Panc1 (cell line): Measurements from ENCODE around the gene CDKN1A. TPM values are rescaled to one million over a fixed set of nuclear protein-coding genes. Genes with fewer than 3 reads are reported as not detected.

ENCODE experiments used
- ATAC-seq: fragments of 200-7000 bp; cut with Tn5 transposase; 2 replicates; pipeline ENCODE4 v1.9.1; 2020; ENCODE audit warnings: mild to moderate bottlenecking, moderate library complexity
- BruUV-seq: library from RNA; stranded (reverse); fragments of 400-500 nt; replicated peaks from 2 replicates; lab custom pipeline; 2021; lab: Mats Ljungman, UMichigan
- CTCF ChIA-PET: fragments of 300-600 bp; sonication (Branson Sonifier 250); formaldehyde crosslinking; loops from one replicate; lab custom pipeline; 2022; ENCODE audit warnings: antibody characterized with exemption; lab: Charles Lee
- POLR2A ChIA-PET: fragments of 300-600 bp; sonication (Branson Sonifier 250); formaldehyde crosslinking; loops from one replicate; lab custom pipeline; 2022; ENCODE audit warnings: antibody characterized with exemption; lab: Charles Lee
- DNase-seq: peaks from one replicate; pipeline ENCODE4 v3.0.0-alpha.2; 2010; ENCODE audit warnings: low read depth, low spot score
- H3K27ac ChIP-seq: 2 replicates; pipeline ENCODE4 v1.5.1; 2011; ENCODE audit warnings: mild to moderate bottlenecking, low read length, inconsistent platforms
- H3K27me3 ChIP-seq: fragments of 200-500 bp; sonication (Bioruptor generic); 2 replicates; pipeline ENCODE4 v1.6.0; 2014; ENCODE audit warnings: low read length, inconsistent platforms; ENCODE audit not compliant: control insufficient read depth, insufficient read depth
- H3K36me3 ChIP-seq: fragments of 200-500 bp; sonication (Bioruptor generic); 2 replicates; pipeline ENCODE4 v1.5.1; 2014; ENCODE audit warnings: inconsistent platforms, mild to moderate bottlenecking, low read length, moderate library complexity; ENCODE audit not compliant: control insufficient read depth, insufficient read depth
- H3K4me1 ChIP-seq: 2 replicates; pipeline ENCODE4 v1.5.1; 2011; ENCODE audit warnings: inconsistent platforms, mild to moderate bottlenecking, low read length, moderate library complexity; ENCODE audit not compliant: control insufficient read depth, insufficient read depth
- H3K4me3 ChIP-seq, 2 experiments: 2 replicates each; pipeline ENCODE4 v1.5.1; 2011 to 2012; ENCODE audit warnings: low read depth in 2 of 2, low read length in 2 of 2, mild to moderate bottlenecking in 2 of 2, inconsistent platforms in 1 of 2, moderate library complexity in 1 of 2
- H3K9me3 ChIP-seq: fragments of 200-500 bp; sonication (Bioruptor generic); 2 replicates; pipeline ENCODE4 v1.5.1; 2014; ENCODE audit warnings: low read depth, mild to moderate bottlenecking, inconsistent platforms, low read length, moderate library complexity; ENCODE audit not compliant: control insufficient read depth, insufficient read depth
- CTCF ChIP-seq: fragments of 450-650 bp; IDR thresholded peaks from 2 replicates; pipeline ENCODE4 v1.5.1; 2017; ENCODE audit warnings: mild to moderate bottlenecking
- POLR2AphosphoS5 ChIP-seq: IDR thresholded peaks from 2 replicates; pipeline ENCODE4 v1.6.1; 2012; ENCODE audit warnings: mild to moderate bottlenecking, low read depth, low read length, moderate library complexity
- SIN3A ChIP-seq: IDR thresholded peaks from 2 replicates; pipeline ENCODE4 v1.6.1; 2012; ENCODE audit warnings: low read depth, mild to moderate bottlenecking, low read length, moderate library complexity, borderline replicate concordance; ENCODE audit not compliant: insufficient read depth
- TCF7L2 ChIP-seq: IDR thresholded peaks from 2 replicates; pipeline ENCODE4 v1.6.1; 2011; ENCODE audit warnings: mild to moderate bottlenecking, low read depth, low read length, inconsistent platforms
- in situ Hi-C: cut with HindIII; loops from 2 replicates; pipeline ENCODE4 v1.10.0; 2016; ENCODE audit warnings: low sequenced_read_pairs, low pct_unique_long_range_greater_than_20kb
- intact Hi-C: fragments of 100-400 bp; cut with micrococcal nuclease; formaldehyde crosslinking; loops from one replicate; pipeline ENCODE4 v1.10.0; 2022; ENCODE audit not compliant: unreplicated experiment
- total RNA-seq: library from RNA; stranded (reverse); gene quantifications from one replicate; pipeline ENCODE4 v1.2.1, GENCODE V29; 2021; ENCODE audit not compliant: unreplicated experiment
- TF ChIP-seq, protein P1 (sequence below), 2 experiments: IDR thresholded peaks; 2 replicates each; pipeline ENCODE4 v1.6.1; 2011 to 2012; ENCODE audit warnings: low read depth in 2 of 2, control low read depth in 1 of 2, low read length in 1 of 2, mild to moderate bottlenecking in 1 of 2, moderate library complexity in 1 of 2; ENCODE audit not compliant: insufficient read depth in 1 of 2

Gene CDKN1A
- total RNA-seq, 1 experiment from 2014 or later, result 46.2 TPM

- no peak overlapping the region for H3K27ac ChIP-seq
- no peaks in the 10 kb centered on the region for H3K27me3 ChIP-seq
- ChIA-PET POLR2A (no interaction called here), CTCF (interaction anchor here (0.5 to 0.8 kb wide), 2 partner anchors 8 to 12 kb away, joined by 3 read pairs; no protein-coding TSS in a partner anchor)
- H3K4me3 ChIP-seq, result no peak overlapping the region
- BruUV-seq, result no TSS peak
- H3K36me3 ChIP-seq, result no peaks in the 10 kb centered on the region; the same call in 1 of the 2 replicates
- peaks cover 16% of the 10 kb centered on the region for H3K4me1 ChIP-seq
- no peak for TF ChIP-seq TCF7L2
- TF ChIP-seq, protein P1, sequence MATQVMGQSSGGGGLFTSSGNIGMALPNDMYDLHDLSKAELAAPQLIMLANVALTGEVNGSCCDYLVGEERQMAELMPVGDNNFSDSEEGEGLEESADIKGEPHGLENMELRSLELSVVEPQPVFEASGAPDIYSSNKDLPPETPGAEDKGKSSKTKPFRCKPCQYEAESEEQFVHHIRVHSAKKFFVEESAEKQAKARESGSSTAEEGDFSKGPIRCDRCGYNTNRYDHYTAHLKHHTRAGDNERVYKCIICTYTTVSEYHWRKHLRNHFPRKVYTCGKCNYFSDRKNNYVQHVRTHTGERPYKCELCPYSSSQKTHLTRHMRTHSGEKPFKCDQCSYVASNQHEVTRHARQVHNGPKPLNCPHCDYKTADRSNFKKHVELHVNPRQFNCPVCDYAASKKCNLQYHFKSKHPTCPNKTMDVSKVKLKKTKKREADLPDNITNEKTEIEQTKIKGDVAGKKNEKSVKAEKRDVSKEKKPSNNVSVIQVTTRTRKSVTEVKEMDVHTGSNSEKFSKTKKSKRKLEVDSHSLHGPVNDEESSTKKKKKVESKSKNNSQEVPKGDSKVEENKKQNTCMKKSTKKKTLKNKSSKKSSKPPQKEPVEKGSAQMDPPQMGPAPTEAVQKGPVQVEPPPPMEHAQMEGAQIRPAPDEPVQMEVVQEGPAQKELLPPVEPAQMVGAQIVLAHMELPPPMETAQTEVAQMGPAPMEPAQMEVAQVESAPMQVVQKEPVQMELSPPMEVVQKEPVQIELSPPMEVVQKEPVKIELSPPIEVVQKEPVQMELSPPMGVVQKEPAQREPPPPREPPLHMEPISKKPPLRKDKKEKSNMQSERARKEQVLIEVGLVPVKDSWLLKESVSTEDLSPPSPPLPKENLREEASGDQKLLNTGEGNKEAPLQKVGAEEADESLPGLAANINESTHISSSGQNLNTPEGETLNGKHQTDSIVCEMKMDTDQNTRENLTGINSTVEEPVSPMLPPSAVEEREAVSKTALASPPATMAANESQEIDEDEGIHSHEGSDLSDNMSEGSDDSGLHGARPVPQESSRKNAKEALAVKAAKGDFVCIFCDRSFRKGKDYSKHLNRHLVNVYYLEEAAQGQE (IDR thresholded peaks at IDR 0.05; ENCODE audit: insufficient read depth in 1 of 2, low read depth in 2 of 2, low read length in 1 of 2), result no peak
- no peak for TF ChIP-seq POLR2AphosphoS5
- no peak for TF ChIP-seq SIN3A
- no peak for TF ChIP-seq CTCF
- intact Hi-C loops (no loop called here), in situ Hi-C loops (no loop called here)
- H3K9me3 ChIP-seq, result no peaks in the 10 kb centered on the region
- no peak for ATAC-seq
- no peak for DNase-seq
Observed at GRCh38 chr6:36673882-36674281, 4.6 kb upstream of the CDKN1A start.

DNA sequence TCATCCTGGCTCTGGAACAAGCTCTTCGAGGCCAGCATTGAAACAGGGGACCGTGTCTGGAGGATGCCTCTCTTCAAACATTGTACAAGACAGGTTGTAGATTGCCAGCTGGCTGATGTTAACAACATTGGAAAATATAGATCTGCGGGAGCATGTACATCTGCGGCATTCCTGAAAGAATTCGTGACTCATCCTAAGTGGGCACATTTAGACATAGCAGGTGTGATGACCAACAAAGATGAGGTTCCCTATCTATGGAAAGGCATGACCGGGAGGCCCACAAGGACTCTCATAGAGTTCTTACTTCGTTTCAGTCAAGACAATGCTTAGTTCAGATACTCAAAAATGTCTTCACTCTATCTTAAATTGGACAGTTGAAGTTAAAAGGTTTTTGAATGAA, 3.6 kb upstream of the CDKN1A start:
- no peak overlapping the region for H3K27ac ChIP-seq
- no peaks in the 10 kb centered on the region for H3K9me3 ChIP-seq
- ATAC-seq (no peak), DNase-seq (no peak)
- in situ Hi-C loops (no loop called here), intact Hi-C loops (no loop called here)
- BruUV-seq, result no TSS peak
- no peaks in the 10 kb centered on the region; the same call in 1 of the 2 replicates for H3K36me3 ChIP-seq
- no peak overlapping the region for H3K4me3 ChIP-seq
- ChIA-PET POLR2A (no interaction called here), CTCF (no interaction called here)
- TF ChIP-seq SIN3A, result no peak
- TF ChIP-seq TCF7L2, result no peak
- TF ChIP-seq POLR2AphosphoS5, result no peak
- TF ChIP-seq CTCF, result no peak
- TF ChIP-seq, protein P1 (IDR thresholded peaks at IDR 0.05; ENCODE audit: insufficient read depth in 1 of 2, low read depth in 2 of 2, low read length in 1 of 2), result no peak
- no peaks in the 10 kb centered on the region for H3K27me3 ChIP-seq
- peaks cover 16% of the 10 kb centered on the region for H3K4me1 ChIP-seq
